Right lobe of liver (tissue), 6 donors: ENCODE measurements around the gene PAQR6. TPM values are rescaled to one million over a fixed set of nuclear protein-coding genes. Genes with fewer than 3 reads are reported as not detected.

ENCODE experiments used
- ATAC-seq, 4 donors: fragments of 200-7000 bp; cut with Tn5 transposase; one replicate each; pipeline ENCODE4 v1.9.1; 2020; ENCODE audit warnings: mild to moderate bottlenecking in 4 of 4, moderate library complexity in 4 of 4
- DNase-seq, 3 donors: peaks; one replicate each; pipeline ENCODE4 v3.0.0-alpha.2; 2020
- H3K27ac ChIP-seq, 3 donors: fragments of 200-600 bp; one replicate each; pipeline ENCODE4 v1.8.0; 2022
- H3K27me3 ChIP-seq, 2 donors: fragments of 200-600 bp; one replicate each; pipeline ENCODE4 v1.8.0; 2022
- H3K36me3 ChIP-seq, 4 donors: fragments of 200-600 bp; sonication (generic) in 1 of 4; one replicate each; pipeline versions ENCODE4 v1.5.1 to v1.8.0; 2017 to 2022; ENCODE audit warnings: control low read depth in 1 of 4
- H3K4me1 ChIP-seq, 4 donors: fragments of 200-600 bp; sonication (generic) in 1 of 4; one replicate each; pipeline versions ENCODE4 v1.5.1 to v1.8.0; 2017 to 2022; ENCODE audit warnings: control low read depth in 1 of 4
- H3K4me3 ChIP-seq, 3 donors: fragments of 200-600 bp; one replicate each; pipeline ENCODE4 v1.8.0; 2022
- H3K9me3 ChIP-seq, 4 donors: fragments of 200-600 bp; sonication (generic) in 1 of 4; one replicate each; pipeline versions ENCODE4 v1.5.1 to v1.8.0; 2017 to 2022; ENCODE audit warnings: control low read depth in 1 of 4
- POLR2A ChIP-seq: fragments of 450-650 bp; IDR thresholded peaks from one replicate; pipeline ENCODE4 v1.6.1; 2017; ENCODE audit warnings: antibody characterized with exemption, mild to moderate bottlenecking
- WGBS: methylation state at CpG from one replicate; pipeline ENCODE4 v1.1.6; 2018; ENCODE audit warnings: low coverage, low lambda C conversion rate; ENCODE audit not compliant: insufficient coverage; ENCODE audit errors: missing lambda C conversion rate; 5-methylcytosine and 5-hydroxymethylcytosine counted together
- intact Hi-C, 2 donors: fragments of 100-400 bp; cut with DNase I; formaldehyde crosslinking; loops; one replicate each; pipeline versions ENCODE4 v1.11.2 to v1.14.1; 2022
- total RNA-seq, 6 experiments: library from RNA; depleted of rRNA in 2 of 6; stranded (reverse); fragments of >200 nt in 2 of 6; fragmentation: NEBNext Ultra II Directional in 3 of 6; extraction: Animal tissue kit (Norgen Biotek cat#: 25700) in 3 of 6; gene quantifications; one replicate each; pipeline versions ENCODE4 v1.1.0 to v1.2.4, GENCODE V29; 2016 to 2023
- TF ChIP-seq, protein P1 (sequence below), 4 donors: fragments of 200-600 bp in 3 of 4; fragments of 450-650 bp in 1 of 4; IDR thresholded peaks; one replicate each; pipeline versions ENCODE4 v1.5.1 to v1.8.0; 2016 to 2022; ENCODE audit warnings: antibody characterized with exemption in 4 of 4, mild to moderate bottlenecking in 2 of 4
- donor health status: DM: no; HTN: yes; CAD: no.
- donor health status: DM: no; HTN: no; CAD: no.
- donor health status: DM: no; HTN: no; CAD: no.
- donor health status: DM: no; HTN: yes; CAD: no.
- donor health status: DM: no; HTN: yes; CAD: no.

PAQR6 gene
- total RNA-seq, 6 experiments from 2014 or later, result 0.43 to 4.0 (median 1.1) TPM

DNA sequence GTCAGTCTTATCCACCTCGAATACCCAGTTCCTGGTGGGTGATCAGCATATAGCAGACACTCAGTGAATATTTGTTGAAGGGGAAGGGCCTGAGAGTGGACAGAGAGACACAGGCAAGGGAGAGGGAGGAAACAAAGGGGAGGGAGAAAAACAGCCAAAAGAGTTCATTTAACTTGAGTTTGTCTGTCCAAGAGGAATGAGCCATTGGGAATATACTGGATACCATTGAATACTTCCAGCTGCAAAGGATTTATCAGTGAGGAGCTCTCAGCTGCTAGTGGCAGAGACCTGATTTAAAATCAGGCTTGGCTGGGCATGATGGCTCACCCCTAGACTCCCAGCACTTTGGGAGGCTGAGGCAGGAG is 17.4 kb downstream of the PAQR6 start:
- no CpG with 5 or more reads among the region's 1 CpG for WGBS
- H3K27me3 ChIP-seq, result no peaks in the 10 kb centered on the region
- DNase-seq (no peak), ATAC-seq (no peak)
- H3K36me3 ChIP-seq, result peaks cover 0 to 11% (median 4%) of the 10 kb centered on the region in 4 donors
- H3K27ac ChIP-seq, result no peak overlapping the region
- H3K9me3 ChIP-seq, result no peaks in the 10 kb centered on the region
- TF ChIP-seq, protein P1, sequence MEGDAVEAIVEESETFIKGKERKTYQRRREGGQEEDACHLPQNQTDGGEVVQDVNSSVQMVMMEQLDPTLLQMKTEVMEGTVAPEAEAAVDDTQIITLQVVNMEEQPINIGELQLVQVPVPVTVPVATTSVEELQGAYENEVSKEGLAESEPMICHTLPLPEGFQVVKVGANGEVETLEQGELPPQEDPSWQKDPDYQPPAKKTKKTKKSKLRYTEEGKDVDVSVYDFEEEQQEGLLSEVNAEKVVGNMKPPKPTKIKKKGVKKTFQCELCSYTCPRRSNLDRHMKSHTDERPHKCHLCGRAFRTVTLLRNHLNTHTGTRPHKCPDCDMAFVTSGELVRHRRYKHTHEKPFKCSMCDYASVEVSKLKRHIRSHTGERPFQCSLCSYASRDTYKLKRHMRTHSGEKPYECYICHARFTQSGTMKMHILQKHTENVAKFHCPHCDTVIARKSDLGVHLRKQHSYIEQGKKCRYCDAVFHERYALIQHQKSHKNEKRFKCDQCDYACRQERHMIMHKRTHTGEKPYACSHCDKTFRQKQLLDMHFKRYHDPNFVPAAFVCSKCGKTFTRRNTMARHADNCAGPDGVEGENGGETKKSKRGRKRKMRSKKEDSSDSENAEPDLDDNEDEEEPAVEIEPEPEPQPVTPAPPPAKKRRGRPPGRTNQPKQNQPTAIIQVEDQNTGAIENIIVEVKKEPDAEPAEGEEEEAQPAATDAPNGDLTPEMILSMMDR (IDR thresholded peaks at IDR 0.05), result no peak
- TF ChIP-seq POLR2A, result no peak
- intact Hi-C loops, result no loop called here
- no peaks in the 10 kb centered on the region for H3K4me1 ChIP-seq
- H3K4me3 ChIP-seq, result no peak overlapping the region

DNA sequence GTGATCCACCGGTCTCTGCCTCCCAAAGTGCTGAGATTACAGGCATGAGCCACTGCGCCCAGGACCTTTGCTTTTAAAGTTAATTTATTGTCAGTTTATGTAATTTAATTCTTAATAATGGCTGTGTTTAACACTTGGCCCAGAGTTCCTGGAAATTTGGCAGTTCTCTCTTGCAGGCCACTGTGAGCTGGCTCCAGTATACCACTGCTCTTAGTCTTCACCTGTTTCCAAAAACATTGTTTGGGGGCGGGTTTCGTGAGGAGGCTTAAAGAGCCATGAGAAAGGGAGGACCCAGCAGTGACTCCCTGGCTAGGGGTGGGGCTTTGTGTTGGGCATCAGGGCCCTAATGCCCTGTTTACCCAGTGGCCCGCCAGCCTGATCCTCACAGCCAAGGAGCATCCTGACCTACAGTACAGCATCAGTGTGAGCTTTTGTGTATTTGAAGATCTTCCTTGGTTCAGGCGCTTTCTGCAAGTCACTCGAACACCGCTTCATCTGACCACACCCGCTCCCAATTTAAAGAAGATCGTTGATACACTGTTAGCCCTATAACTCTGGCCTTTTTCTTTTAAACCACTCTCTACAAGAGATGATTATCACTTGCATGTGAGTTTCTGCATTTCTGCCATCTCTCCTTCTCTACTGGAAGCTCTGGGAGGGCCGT is 17.9 kb downstream of the PAQR6 start:
- intact Hi-C loops, result loop anchor here (5.0 kb wide), 1 partner anchor 83 kb away; no protein-coding TSS in a partner anchor
- no peak overlapping the region for H3K4me3 ChIP-seq
- 91% methylated on average over 4 of the region's 11 CpGs for WGBS
- DNase-seq (no peak), ATAC-seq (no peak)
- no peaks in the 10 kb centered on the region for H3K27me3 ChIP-seq
- peaks cover 0 to 11% (median 3%) of the 10 kb centered on the region in 4 donors for H3K36me3 ChIP-seq
- H3K4me1 ChIP-seq, result peaks cover 0 to 3% (median 1%) of the 10 kb centered on the region in 4 donors
- H3K27ac ChIP-seq, result no peak overlapping the region
- no peaks in the 10 kb centered on the region for H3K9me3 ChIP-seq
- no peak for TF ChIP-seq POLR2A
- TF ChIP-seq, protein P1 (IDR thresholded peaks at IDR 0.05), result no peak

DNA sequence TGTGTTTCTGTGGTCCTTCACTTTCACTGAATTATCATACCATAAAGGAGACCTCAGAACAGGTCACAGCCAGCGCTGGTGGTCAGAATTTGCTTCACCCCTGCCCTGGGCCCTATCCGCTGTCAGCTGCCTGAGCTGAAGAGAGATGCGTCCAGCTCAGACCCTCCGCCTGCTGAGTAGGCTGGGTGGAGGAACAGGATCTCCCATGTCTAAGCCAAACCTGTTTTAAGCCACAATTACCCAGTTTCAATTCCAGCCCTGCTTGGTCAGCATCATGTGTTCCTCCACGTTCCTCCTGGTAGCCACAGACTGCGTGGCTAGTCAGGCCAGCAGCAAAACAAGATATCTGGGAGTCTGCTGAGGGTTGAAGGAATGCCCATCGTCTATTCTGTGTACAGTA is 19.4 kb downstream of the PAQR6 start:
- H3K27me3 ChIP-seq, result no peaks in the 10 kb centered on the region
- H3K4me1 ChIP-seq, result peaks cover 0 to 7% (median 3%) of the 10 kb centered on the region in 4 donors
- peaks cover 0 to 13% (median 0%) of the 10 kb centered on the region in 4 donors for H3K36me3 ChIP-seq
- no peak overlapping the region for H3K27ac ChIP-seq
- intact Hi-C loops, result loop anchor here (5.0 kb wide), 1 partner anchor 81 kb away; no protein-coding TSS in a partner anchor
- no peak for TF ChIP-seq POLR2A
- TF ChIP-seq, protein P1 (IDR thresholded peaks at IDR 0.05), result no peak
- DNase-seq (no peak), ATAC-seq (peak in 2 of 4 donors; percentile 4 to 24)
- WGBS, result 76% methylated on average over 5 of the region's 7 CpGs
- no peaks in the 10 kb centered on the region for H3K9me3 ChIP-seq
- no peak overlapping the region for H3K4me3 ChIP-seq

DNA sequence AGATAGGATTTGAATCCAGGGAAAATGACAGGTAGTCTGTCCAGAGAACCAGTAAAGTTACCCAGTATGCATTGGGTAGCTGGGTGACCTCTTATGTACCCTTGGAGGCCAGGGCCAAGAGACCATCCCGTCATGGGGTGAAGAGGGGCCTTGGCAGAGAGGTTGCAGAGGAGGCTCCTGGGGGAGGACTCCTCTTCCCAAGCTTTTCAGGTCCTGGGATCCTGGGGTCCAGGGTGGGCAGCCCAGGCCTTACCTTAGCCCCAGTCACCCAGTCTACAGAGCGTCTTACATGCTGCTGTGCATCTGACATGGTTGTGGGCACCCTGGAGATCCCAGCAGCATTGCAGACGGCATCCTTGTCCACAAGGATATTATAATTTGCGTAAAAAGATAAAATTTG is 21.1 kb downstream of the PAQR6 start:
- intact Hi-C loops, result loop anchor here (5.0 kb wide), 1 partner anchor 79 kb away; no protein-coding TSS in a partner anchor
- H3K4me3 ChIP-seq, result no peak overlapping the region
- H3K9me3 ChIP-seq, result no peaks in the 10 kb centered on the region
- peaks cover 0 to 7% (median 3%) of the 10 kb centered on the region in 4 donors for H3K4me1 ChIP-seq
- WGBS, result 79% methylated on average over 2 of the region's 4 CpGs
- no peaks in the 10 kb centered on the region for H3K27me3 ChIP-seq
- no peak overlapping the region for H3K27ac ChIP-seq
- no peak for ATAC-seq
- no peak for DNase-seq
- no peak for TF ChIP-seq POLR2A
- TF ChIP-seq, protein P1 (IDR thresholded peaks at IDR 0.05), result no peak
- H3K36me3 ChIP-seq, result peaks cover 0 to 20% (median under 1%) of the 10 kb centered on the region in 4 donors
